ENCODE measurements around the gene PDHA2. TPM values are rescaled to one million over a fixed set of nuclear protein-coding genes. Genes with fewer than 3 reads are reported as not detected.

Gene PDHA2
- total and polyA plus RNA-seq, 9 donors, result not detected

DNA sequence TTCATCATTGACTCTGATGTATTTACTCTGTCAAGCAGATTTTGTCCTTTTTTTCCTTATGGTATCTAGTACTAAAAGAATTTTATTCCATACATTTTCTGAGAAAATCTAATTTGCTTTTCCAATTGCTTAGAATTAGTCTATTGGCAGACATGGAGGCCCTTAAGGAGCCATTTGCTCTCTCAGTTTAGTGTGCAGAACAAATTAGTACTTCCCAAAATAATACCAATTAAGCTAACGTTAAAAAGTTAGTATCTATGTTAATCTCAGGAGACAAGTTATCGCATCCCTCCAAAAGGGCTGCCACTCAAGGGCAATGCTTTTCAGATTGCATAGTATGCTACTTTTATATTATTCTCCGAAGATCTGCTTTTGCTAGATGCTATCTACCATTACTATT is 47.7 kb downstream of the PDHA2 start:
- Histone ChIP-seq H3K27me3 (no peaks in the 10 kb centered on the region), H3K36me3 (no peaks in the 10 kb centered on the region), H3K9me3 (no peaks in the 10 kb centered on the region), H3K4me1 (ENCODE audit: insufficient read depth) (no peaks in the 10 kb centered on the region), H3K4me3 (no peak overlapping the region), H3K27ac (no peak overlapping the region)
- intact Hi-C loops (cut with DNase I), result no loop called here
- DNase-seq, result no peak
- 87 to 88% (median 88%) methylated on average over 3 of the region's 3 CpGs for WGBS, 3 donors
- TF ChIP-seq POLR2A (IDR thresholded peaks at IDR 0.05) (no peak), EP300 (IDR thresholded peaks at IDR 0.05) (no peak)
- TF ChIP-seq, protein P1, sequence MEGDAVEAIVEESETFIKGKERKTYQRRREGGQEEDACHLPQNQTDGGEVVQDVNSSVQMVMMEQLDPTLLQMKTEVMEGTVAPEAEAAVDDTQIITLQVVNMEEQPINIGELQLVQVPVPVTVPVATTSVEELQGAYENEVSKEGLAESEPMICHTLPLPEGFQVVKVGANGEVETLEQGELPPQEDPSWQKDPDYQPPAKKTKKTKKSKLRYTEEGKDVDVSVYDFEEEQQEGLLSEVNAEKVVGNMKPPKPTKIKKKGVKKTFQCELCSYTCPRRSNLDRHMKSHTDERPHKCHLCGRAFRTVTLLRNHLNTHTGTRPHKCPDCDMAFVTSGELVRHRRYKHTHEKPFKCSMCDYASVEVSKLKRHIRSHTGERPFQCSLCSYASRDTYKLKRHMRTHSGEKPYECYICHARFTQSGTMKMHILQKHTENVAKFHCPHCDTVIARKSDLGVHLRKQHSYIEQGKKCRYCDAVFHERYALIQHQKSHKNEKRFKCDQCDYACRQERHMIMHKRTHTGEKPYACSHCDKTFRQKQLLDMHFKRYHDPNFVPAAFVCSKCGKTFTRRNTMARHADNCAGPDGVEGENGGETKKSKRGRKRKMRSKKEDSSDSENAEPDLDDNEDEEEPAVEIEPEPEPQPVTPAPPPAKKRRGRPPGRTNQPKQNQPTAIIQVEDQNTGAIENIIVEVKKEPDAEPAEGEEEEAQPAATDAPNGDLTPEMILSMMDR (IDR thresholded peaks at IDR 0.05), result no peak

DNA sequence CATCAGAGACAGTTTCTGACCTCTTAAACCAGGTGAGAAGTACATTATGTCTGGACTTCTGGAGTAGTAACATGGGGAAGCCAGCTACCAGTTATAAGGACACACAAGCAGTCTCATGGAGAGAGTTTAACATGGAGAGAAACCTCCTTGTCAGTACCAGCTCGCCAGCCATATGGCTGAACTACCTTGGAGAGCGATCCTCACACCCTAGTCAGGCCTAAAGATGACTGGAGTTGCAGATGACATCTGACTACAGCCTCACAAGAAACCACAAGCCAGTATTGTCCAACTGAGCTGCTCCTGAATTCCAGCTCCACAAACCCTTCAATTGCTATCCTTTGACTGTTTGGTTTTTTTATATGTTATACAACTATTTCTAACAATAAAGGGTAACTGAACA is 49.8 kb downstream of the PDHA2 start:
- TF ChIP-seq EP300 (IDR thresholded peaks at IDR 0.05), result no peak
- TF ChIP-seq, protein P1 (IDR thresholded peaks at IDR 0.05), result no peak
- TF ChIP-seq POLR2A (IDR thresholded peaks at IDR 0.05), result no peak
- Histone ChIP-seq H3K9me3 (no peaks in the 10 kb centered on the region), H3K4me3 (no peak overlapping the region), H3K36me3 (no peaks in the 10 kb centered on the region), H3K4me1 (ENCODE audit: insufficient read depth) (no peaks in the 10 kb centered on the region), H3K27me3 (no peaks in the 10 kb centered on the region), H3K27ac (no peak overlapping the region)
- no peak for DNase-seq
- 50 to 56% (median 52%) methylated on average over 2 of the region's 2 CpGs for WGBS, 3 donors
- intact Hi-C loops (cut with DNase I), result no loop called here

Small RNAs within 50 kb of the gene (small RNA-seq; reads per million reads assigned to genes)
- gene RNU6-1059P, result not detected
